ENCODE measurements around the gene COX7A2L. TPM values are rescaled to one million over a fixed set of nuclear protein-coding genes. Genes with fewer than 3 reads are reported as not detected.

The COX7A2L gene
- total and polyA plus RNA-seq, 2 of the 8 experiments (the other 6 are each of a cell fraction or from before 2014, with no cell fraction given): 85.6 to 114 TPM

- TF ChIP-seq RFX5 (IDR thresholded peaks at IDR 0.05; ENCODE audit: borderline replicate concordance, low read depth, low read length) (no peak), RAD21 (IDR thresholded peaks at IDR 0.05 in 1 of 2, conservative IDR thresholded peaks at IDR 0.05 in 1 of 2; ENCODE audit: low read depth in 2 of 2, low read length in 2 of 2) (no peak), SP4 (IDR thresholded peaks at IDR 0.05; ENCODE audit: low read length) (no peak), TCF12 (IDR thresholded peaks at IDR 0.05; ENCODE audit: low read depth, low read length) (no peak), CEBPB (IDR thresholded peaks at IDR 0.05; ENCODE audit: low read depth, low read length) (no peak)
- TF ChIP-seq, protein P1, sequence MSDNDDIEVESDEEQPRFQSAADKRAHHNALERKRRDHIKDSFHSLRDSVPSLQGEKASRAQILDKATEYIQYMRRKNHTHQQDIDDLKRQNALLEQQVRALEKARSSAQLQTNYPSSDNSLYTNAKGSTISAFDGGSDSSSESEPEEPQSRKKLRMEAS (IDR thresholded peaks at IDR 0.05): no peak
- TF ChIP-seq, protein P2, sequence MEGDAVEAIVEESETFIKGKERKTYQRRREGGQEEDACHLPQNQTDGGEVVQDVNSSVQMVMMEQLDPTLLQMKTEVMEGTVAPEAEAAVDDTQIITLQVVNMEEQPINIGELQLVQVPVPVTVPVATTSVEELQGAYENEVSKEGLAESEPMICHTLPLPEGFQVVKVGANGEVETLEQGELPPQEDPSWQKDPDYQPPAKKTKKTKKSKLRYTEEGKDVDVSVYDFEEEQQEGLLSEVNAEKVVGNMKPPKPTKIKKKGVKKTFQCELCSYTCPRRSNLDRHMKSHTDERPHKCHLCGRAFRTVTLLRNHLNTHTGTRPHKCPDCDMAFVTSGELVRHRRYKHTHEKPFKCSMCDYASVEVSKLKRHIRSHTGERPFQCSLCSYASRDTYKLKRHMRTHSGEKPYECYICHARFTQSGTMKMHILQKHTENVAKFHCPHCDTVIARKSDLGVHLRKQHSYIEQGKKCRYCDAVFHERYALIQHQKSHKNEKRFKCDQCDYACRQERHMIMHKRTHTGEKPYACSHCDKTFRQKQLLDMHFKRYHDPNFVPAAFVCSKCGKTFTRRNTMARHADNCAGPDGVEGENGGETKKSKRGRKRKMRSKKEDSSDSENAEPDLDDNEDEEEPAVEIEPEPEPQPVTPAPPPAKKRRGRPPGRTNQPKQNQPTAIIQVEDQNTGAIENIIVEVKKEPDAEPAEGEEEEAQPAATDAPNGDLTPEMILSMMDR (IDR thresholded peaks at IDR 0.05; ENCODE audit: control extremely low read depth in 1 of 3, insufficient read depth in 1 of 3, low read depth in 1 of 3, low read length in 3 of 3): no peak
Measured at GRCh38 chr2:42350434-42351063, 10.5 kb downstream of the COX7A2L start (continued).

Measured in H1 (cell line).